Testis (tissue), 2 donors: Measurements from ENCODE around the gene CT55.

Source experiments
- POLR2A ChIP-seq: fragments of 450-650 bp; IDR thresholded peaks from one replicate; pipeline ENCODE4 v1.6.1; 2017; ENCODE audit warnings: antibody characterized with exemption, mild to moderate bottlenecking, moderate library complexity
- TF ChIP-seq, protein P1 (sequence below), 3 experiments: fragments of 450-650 bp in 2 of 3; fragments of 200-600 bp in 1 of 3; sonication (generic) in 1 of 3; IDR thresholded peaks; one replicate each; pipeline ENCODE4 v1.5.1; 2016 to 2019; ENCODE audit warnings: antibody characterized with exemption in 3 of 3, mild to moderate bottlenecking in 2 of 3, moderate library complexity in 1 of 3

DNA sequence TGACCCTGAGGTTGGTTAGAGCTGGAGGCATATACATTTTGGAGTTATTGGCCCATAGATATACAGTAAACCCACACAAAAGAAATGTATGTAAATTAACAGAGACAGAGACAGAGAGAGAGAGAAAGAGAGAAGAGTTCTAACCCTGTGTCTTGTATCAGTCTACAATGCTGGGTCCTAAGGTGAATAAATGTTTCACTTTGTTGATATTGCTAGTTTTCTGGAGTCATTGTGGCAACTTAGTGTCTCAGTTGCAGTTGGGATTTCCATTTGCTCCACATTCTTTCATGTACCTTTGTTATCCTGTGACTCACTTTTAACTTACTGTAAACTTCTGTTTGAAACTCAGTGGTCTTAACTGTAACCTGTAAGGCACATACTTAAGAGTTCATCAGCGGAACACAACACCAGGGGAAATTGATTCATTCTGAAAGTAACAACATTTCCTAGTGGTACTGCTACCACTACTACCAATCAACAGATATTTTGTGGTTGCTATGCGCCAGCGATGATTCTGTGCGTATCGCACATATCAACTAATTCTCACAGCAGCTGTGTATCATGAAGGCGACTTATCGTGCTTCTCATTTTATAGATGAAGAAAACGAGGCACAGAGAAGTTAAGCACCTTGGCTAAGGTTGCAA, 42.1 kb upstream of the CT55 start:
- TF ChIP-seq, protein P1, sequence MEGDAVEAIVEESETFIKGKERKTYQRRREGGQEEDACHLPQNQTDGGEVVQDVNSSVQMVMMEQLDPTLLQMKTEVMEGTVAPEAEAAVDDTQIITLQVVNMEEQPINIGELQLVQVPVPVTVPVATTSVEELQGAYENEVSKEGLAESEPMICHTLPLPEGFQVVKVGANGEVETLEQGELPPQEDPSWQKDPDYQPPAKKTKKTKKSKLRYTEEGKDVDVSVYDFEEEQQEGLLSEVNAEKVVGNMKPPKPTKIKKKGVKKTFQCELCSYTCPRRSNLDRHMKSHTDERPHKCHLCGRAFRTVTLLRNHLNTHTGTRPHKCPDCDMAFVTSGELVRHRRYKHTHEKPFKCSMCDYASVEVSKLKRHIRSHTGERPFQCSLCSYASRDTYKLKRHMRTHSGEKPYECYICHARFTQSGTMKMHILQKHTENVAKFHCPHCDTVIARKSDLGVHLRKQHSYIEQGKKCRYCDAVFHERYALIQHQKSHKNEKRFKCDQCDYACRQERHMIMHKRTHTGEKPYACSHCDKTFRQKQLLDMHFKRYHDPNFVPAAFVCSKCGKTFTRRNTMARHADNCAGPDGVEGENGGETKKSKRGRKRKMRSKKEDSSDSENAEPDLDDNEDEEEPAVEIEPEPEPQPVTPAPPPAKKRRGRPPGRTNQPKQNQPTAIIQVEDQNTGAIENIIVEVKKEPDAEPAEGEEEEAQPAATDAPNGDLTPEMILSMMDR (IDR thresholded peaks at IDR 0.05) = no peak
- TF ChIP-seq POLR2A = no peak
